ENCODE measurements around the gene DCTPP1.
"Not testable (repeated sequence)": the region's sequence is repeated elsewhere in the genome, so short reads cannot be mapped to it uniquely, and the experiment has no call there.

The DCTPP1 gene

GRCh38 chr16:30397776-30398660, 31.8 kb downstream of the DCTPP1 start:
- Histone ChIP-seq H3K4me3 (no peak overlapping the region), H3K27ac (no peak overlapping the region)
- DNase-seq (ENCODE audit: low spot score): no peak
- TF ChIP-seq CTCF (IDR thresholded peaks at IDR 0.05): no peak

- H3K27ac ChIP-seq: no peak overlapping the region
- DNase-seq (ENCODE audit: low spot score): no peak
- no peak overlapping the region for H3K4me3 ChIP-seq
- no peak for TF ChIP-seq CTCF (IDR thresholded peaks at IDR 0.05)
Measured at GRCh38 chr16:30397056-30397455, 32.8 kb downstream of the DCTPP1 start.

- not testable (repeated sequence) for H3K4me3 ChIP-seq; DNase-seq (ENCODE audit: low spot score); H3K27ac ChIP-seq
Measured at GRCh38 chr16:30396627-30397026, 33.2 kb downstream of the DCTPP1 start.

DNA sequence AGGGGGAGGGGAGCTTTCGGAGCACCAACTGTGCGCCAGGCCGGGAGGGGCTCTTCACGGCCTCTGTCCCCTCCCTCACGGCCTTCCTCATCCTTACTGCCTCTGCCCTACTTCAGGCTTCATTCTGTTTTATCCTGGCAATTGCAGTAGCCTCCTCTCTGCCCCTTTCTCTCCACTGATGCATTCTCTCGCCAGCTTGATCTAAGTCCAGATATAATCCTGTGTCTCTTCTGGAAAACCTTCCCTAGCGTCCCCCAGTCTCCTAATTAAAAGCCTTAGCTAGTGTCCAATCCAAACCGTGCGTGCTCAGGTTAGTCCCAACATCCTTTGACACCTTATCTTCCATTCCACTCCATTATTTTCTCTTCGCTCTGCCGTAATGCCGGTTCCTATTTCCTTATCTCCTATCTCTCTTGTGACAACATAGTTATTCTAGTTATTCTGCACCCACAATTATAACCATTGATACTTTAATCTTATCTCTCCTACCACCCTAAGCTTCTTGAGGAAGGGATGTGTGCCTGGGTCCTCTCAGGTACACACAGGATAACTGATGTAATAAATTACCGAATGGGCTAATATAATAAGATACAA, 33.7 kb downstream of the DCTPP1 start:
- Histone ChIP-seq H3K4me3 (peak overlapping the region; percentile 93), H3K27ac (peak overlapping the region; percentile 70 to 92)
- TF ChIP-seq CTCF (IDR thresholded peaks at IDR 0.05): no peak
- no peak for DNase-seq (ENCODE audit: low spot score)

DNA sequence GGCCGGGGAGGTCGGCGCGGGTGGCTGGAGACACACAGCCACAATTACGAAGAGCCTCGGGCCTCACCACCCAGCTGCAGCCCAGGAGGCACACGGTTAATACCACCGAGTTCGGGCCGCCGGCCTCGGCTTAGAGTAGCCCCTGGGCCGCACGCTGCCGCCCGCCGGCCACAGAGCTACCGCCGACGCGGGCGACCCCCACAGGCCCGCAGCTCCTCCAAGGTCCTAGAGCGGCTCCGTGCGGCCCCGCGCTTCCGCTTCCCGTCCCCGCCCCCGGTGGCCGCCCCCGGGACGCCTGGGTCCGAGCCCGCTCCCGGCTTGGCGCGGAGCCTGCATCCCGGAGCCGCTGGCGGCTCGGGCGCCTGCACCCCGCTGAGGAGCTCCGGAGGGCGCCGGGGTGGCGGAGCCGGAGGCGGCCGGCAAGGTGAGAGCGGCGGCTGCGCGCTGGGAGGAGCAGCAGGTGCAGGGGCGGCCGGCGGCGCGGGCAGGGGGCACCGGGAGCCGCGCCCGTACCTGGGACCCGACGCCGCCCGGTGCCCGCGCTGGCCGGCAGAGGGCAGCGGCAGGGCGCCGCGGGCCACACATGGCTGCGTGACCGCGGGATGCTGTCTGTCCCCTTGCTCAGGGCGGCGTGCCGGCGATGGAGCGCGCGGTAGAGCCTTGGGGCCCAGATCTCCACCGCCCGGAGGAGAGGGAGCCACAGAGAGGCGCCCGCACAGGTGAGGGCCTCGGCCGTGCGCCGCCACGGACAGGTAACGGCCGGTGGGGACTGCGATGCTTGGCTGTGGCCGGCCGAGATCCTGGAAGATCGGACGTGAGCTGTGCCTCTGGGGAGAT, 34.5 kb downstream of the DCTPP1 start, which contains the start of gene ZNF48:
ZNF48 (plus strand) TSS at position 266 of the 837 bp plus-strand sequence; CDS start at position 641, 375 bp downstream.
- H3K4me3 ChIP-seq: peak within 1 kb of the TSS; percentile 93
- peak; percentile 89 for DNase-seq (ENCODE audit: low spot score)
- TF ChIP-seq CTCF (IDR thresholded peaks at IDR 0.05): no peak
- H3K27ac ChIP-seq: peak within 1 kb of the TSS; percentile 70 to 92

DNA sequence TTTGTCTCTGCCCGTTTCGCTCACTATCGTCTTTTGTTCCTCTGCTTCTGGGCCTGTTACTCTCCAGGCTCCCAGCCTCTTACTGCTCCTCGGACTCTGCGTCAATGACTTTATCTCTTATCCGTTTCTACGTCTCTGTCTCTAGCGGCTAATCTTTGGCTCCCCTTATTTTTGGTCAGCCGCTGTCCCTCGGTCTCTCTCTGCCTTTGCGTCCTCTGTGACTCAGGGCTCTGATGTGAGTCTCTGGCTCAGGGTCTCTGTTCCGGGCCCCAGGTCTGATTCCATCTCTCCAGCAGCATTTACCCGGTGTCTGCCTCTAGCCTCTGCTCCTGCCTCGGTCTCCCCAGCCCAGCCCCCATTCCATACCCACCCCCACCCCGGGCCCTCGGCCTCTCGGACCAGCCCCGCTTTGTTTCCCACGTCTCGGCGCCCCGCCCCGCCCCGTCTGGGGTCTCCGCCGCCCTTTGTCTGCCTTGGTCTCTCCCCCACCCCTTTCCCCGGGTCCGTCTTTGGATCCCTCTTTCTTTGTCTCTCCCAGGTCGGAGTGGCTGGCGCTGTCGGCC, 35.2 kb downstream of the DCTPP1 start:
- no peak for TF ChIP-seq CTCF (IDR thresholded peaks at IDR 0.05)
- Histone ChIP-seq H3K4me3 (peak overlapping the region; percentile 93), H3K27ac (peak overlapping the region; percentile 70 to 92)
- no peak for DNase-seq (ENCODE audit: low spot score)

GRCh38 chr16:30383521-30383920, 46.3 kb downstream of the DCTPP1 start:
- no peak for DNase-seq (ENCODE audit: low spot score)
- H3K4me3 ChIP-seq: no peak overlapping the region
- TF ChIP-seq CTCF (IDR thresholded peaks at IDR 0.05): no peak
- no peak overlapping the region for H3K27ac ChIP-seq
